Adrenal gland (tissue), 12 donors: ENCODE measurements around the gene GMPR2. TPM values are rescaled to one million over a fixed set of nuclear protein-coding genes. Genes with fewer than 3 reads are reported as not detected.
A peak's percentile ranks its signal among the peaks of the same experiment; 100 is the strongest.

ENCODE experiments used
- DNase-seq, 7 donors: peaks; one replicate each; pipeline ENCODE4 v3.0.0-alpha.2; 2019 to 2020
- H3K27ac ChIP-seq, 5 donors: fragments of 200-600 bp; sonication (generic) in 4 of 5; 1 replicate in 3 of 5; 2 replicates in 2 of 5; pipeline versions ENCODE4 v1.5.1 to v1.8.0; 2016 to 2020; ENCODE audit warnings: mild to moderate bottlenecking in 1 of 5
- H3K27me3 ChIP-seq: fragments of 200-600 bp; 2 replicates; pipeline ENCODE4 v1.8.0; 2021
- H3K36me3 ChIP-seq, 2 donors: fragments of 200-600 bp; replicated peaks in 1 of 2; 1 replicate in 1 of 2; 2 replicates in 1 of 2; pipeline versions ENCODE4 v1.5.1 to v1.8.0; 2018 to 2022
- H3K4me1 ChIP-seq, 2 donors: fragments of 200-600 bp; replicated peaks in 1 of 2; 1 replicate in 1 of 2; 2 replicates in 1 of 2; pipeline versions ENCODE4 v1.5.1 to v1.8.0; 2018 to 2021
- H3K4me3 ChIP-seq, 4 donors: fragments of 200-600 bp; sonication (generic) in 3 of 4; one replicate each; pipeline ENCODE4 v1.5.1; 2016 to 2018
- H3K9me3 ChIP-seq, 3 donors: fragments of 200-600 bp; sonication (generic) in 1 of 3; replicated peaks in 1 of 3; 1 replicate in 2 of 3; 2 replicates in 1 of 3; pipeline versions ENCODE4 v1.5.1 to v1.8.0; 2016 to 2021
- CTCF ChIP-seq, 6 experiments: fragments of 450-650 bp in 4 of 6; fragments of 200-600 bp in 2 of 6; sonication (generic) in 1 of 6; IDR thresholded peaks; 1 replicate in 5 of 6; 2 replicates in 1 of 6; pipeline versions ENCODE4 v1.5.1 to v1.8.0; 2016 to 2021; ENCODE audit warnings: antibody characterized with exemption in 6 of 6, mild to moderate bottlenecking in 2 of 6, moderate library complexity in 1 of 6
- POLR2A ChIP-seq, 2 donors: fragments of 450-650 bp; IDR thresholded peaks; one replicate each; pipeline ENCODE4 v1.6.1; 2017; ENCODE audit warnings: antibody characterized with exemption in 2 of 2, mild to moderate bottlenecking in 2 of 2, moderate library complexity in 1 of 2
- WGBS, 4 donors: extraction: QIAGEN DNeasy Blood & Tissue Kit in 2 of 4; methylation state at CpG; one replicate each; pipeline versions ENCODE4 v1.1.5 to v1.1.7; 2013 to 2017; 5-methylcytosine and 5-hydroxymethylcytosine counted together
- intact Hi-C, 2 donors: fragments of 100-400 bp; cut with DNase I; formaldehyde crosslinking; loops; one replicate each; pipeline versions ENCODE4 v1.14.1 to v1.15.0; 2022 to 2023
- polyA plus RNA-seq, 3 donors: library from polyadenylated mRNA; stranded (reverse); fragments of 200-250 nt in 2 of 3; fragments of 350-450 nt in 1 of 3; fragmentation: Illumina TruSeq in 1 of 3; extraction: RNeasy Lipid Tissue Mini Kit (QIAGEN cat#74804) in 1 of 3; gene quantifications; one replicate each; pipeline ENCODE4 v1.2.3, GENCODE V29; 2013 to 2014
- total RNA-seq, 9 donors: library from RNA; depleted of rRNA in 4 of 9; stranded (reverse); fragments of >200 nt in 4 of 9; fragments of 120-200 nt in 1 of 9; fragmentation: NEBNext Ultra II Directional in 1 of 9; extraction: Animal tissue kit (Norgen Biotek cat#: 25700) in 1 of 9; gene quantifications; one replicate each; pipeline versions ENCODE4 v1.1.0 to v1.2.4, GENCODE V29; 2013 to 2023
- donor health status: healthy with polysubstance abuse.
- donor health status: Bipolar disorder and iron deficiency.
- donor health status: DM: yes; HTN: yes; CAD: no.
- donor health status: DM: no; HTN: no; CAD: no.
- donor health status: DM: no; HTN: no; CAD: no.
- donor health status: DM: yes; HTN: yes; CAD: no.

GMPR2 gene
- total and polyA plus RNA-seq, 12 donors = 70.6 to 188 (median 124) TPM

GRCh38 chr14:24212924-24213865 is 19.5 kb upstream of the GMPR2 start, which contains the start of gene CHMP4A:
Gene CHMP4A, minus strand, starts transcription at chr14:24213488. Its CDS starts 49 bp downstream, at chr14:24213439.
- H3K9me3 ChIP-seq = no peaks in the 10 kb centered on the region
- peak; percentile 95 to 98 for TF ChIP-seq POLR2A (IDR thresholded peaks at IDR 0.05)
- TF ChIP-seq CTCF (IDR thresholded peaks at IDR 0.05) = peak in 3 of 6 experiments; percentile 18 to 40 (median 35)
- DNase-seq = peak; percentile 94 to 99 (median 99)
- peaks cover 0 to 38% of the 10 kb centered on the region in 2 donors for H3K36me3 ChIP-seq
- no peaks in the 10 kb centered on the region for H3K27me3 ChIP-seq
- intact Hi-C loops = no loop called here
- H3K27ac ChIP-seq = peak within 1 kb of the TSS; percentile 90 to 99 (median 97)
- H3K4me3 ChIP-seq = peak within 1 kb of the TSS in 3 of 4 donors; percentile 35 to 67 (median 43)
- H3K4me1 ChIP-seq = peaks cover 17 to 25% of the 10 kb centered on the region in 2 donors
- WGBS, 4 donors = 0 to 1% (median 1%) methylated on average over 36 to 53 of the region's 53 CpGs

- H3K4me1 ChIP-seq = peaks cover 17 to 25% of the 10 kb centered on the region in 2 donors
- peak overlapping the region; percentile 90 to 99 (median 97) for H3K27ac ChIP-seq
These were observed 18.7 kb upstream of the GMPR2 start for GRCh38 chr14:24213866-24214662.

GRCh38 chr14:24215495-24216344 is 17.0 kb upstream of the GMPR2 start, which contains the start of gene MDP1:
Gene MDP1, minus strand, starts transcription at chr14:24216066. Its CDS starts 111 bp downstream, at chr14:24215955.
- Histone ChIP-seq H3K4me3 (peak within 1 kb of the TSS; percentile 43 to 86 (median 64)), H3K27me3 (no peaks in the 10 kb centered on the region), H3K4me1 (peaks cover 17 to 25% of the 10 kb centered on the region in 2 donors), H3K36me3 (peaks cover 0 to 16% of the 10 kb centered on the region in 2 donors), H3K27ac (peak within 1 kb of the TSS; percentile 64 to 98 (median 84)), H3K9me3 (no peaks in the 10 kb centered on the region)
- TF ChIP-seq CTCF (IDR thresholded peaks at IDR 0.05) = peak; percentile 12 to 54 (median 46)
- peak; percentile 83 to 94 for TF ChIP-seq POLR2A (IDR thresholded peaks at IDR 0.05)
- intact Hi-C loops = no loop called here
- WGBS, 4 donors = 1% methylated on average over 16 to 40 of the region's 40 CpGs
- peak; percentile 84 to 94 (median 88) for DNase-seq

More at GRCh38 chr14:24213866-24214662, 18.7 kb upstream of the GMPR2 start:
- WGBS, 4 donors = 92 to 95% (median 94%) methylated on average over 7 of the region's 7 CpGs
- intact Hi-C loops = no loop called here
- Histone ChIP-seq H3K9me3 (no peaks in the 10 kb centered on the region), H3K27me3 (no peaks in the 10 kb centered on the region), H3K4me3 (peak overlapping the region in 2 of 4 donors; percentile 35 to 67), H3K36me3 (peaks cover 0 to 33% of the 10 kb centered on the region in 2 donors)
- peak in 1 of 7 donors; percentile 9 for DNase-seq
- TF ChIP-seq CTCF (IDR thresholded peaks at IDR 0.05) (no peak), POLR2A (IDR thresholded peaks at IDR 0.05) (no peak)
